ENCODE measurements around the gene USP2. TPM values are rescaled to one million over a fixed set of nuclear protein-coding genes. Genes with fewer than 3 reads are reported as not detected.

The USP2 gene
- total RNA-seq, 2 donors from 2014 or later = 2.3 to 10.8 TPM

DNA sequence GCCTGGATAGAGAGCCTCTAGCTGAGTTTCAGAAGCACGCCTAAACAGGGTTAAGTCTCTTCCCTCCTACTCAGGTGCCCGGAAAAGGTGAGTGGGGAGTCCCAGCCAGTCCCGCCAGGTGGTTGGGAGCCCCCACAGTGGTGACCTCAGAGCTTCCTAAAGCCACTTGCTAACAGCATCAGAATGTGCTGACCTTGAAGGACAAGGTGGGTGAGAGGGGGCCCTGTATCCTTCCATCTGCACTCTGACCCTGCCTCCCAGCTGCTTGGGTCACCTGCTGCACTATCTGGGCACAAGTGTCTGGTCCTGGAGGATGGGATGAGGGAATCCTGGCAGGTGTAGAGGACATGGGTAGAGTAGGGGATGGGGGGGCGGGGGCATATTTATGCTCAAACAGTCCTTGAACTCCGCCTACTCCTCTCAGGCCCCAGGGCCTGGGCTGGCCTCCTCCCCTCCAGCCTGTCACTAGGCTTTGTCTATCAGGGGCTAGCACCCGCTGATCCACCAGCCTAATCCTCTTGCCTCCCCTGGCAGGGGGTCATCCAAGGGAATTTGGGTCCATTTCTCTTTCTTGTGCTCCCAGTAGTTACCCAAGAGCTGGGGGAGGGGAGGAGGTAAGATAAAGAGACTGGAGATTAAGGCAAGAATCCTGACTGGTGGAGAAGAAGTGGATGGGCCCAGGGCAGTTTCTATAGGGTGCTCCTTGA is 3.4 kb downstream of the USP2 start:
- TF ChIP-seq, protein P1, sequence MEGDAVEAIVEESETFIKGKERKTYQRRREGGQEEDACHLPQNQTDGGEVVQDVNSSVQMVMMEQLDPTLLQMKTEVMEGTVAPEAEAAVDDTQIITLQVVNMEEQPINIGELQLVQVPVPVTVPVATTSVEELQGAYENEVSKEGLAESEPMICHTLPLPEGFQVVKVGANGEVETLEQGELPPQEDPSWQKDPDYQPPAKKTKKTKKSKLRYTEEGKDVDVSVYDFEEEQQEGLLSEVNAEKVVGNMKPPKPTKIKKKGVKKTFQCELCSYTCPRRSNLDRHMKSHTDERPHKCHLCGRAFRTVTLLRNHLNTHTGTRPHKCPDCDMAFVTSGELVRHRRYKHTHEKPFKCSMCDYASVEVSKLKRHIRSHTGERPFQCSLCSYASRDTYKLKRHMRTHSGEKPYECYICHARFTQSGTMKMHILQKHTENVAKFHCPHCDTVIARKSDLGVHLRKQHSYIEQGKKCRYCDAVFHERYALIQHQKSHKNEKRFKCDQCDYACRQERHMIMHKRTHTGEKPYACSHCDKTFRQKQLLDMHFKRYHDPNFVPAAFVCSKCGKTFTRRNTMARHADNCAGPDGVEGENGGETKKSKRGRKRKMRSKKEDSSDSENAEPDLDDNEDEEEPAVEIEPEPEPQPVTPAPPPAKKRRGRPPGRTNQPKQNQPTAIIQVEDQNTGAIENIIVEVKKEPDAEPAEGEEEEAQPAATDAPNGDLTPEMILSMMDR (IDR thresholded peaks at IDR 0.05) = no peak
- TF ChIP-seq POLR2A (IDR thresholded peaks at IDR 0.05) (no peak), POLR2AphosphoS5 (IDR thresholded peaks at IDR 0.05) (no peak)
- intact Hi-C loops (cut with DNase I) = loop anchor here (10.0 kb wide), 1 partner anchor 357 kb away; no protein-coding TSS in a partner anchor
- Histone ChIP-seq H3K27ac (no peak overlapping the region), H3K4me1 (replicated peaks) (peaks cover 14% of the 10 kb centered on the region), H3K36me3 (no peaks in the 10 kb centered on the region), H3K4me3 (no peak overlapping the region), H3K27me3 (replicated peaks; ENCODE audit: insufficient read depth) (no peaks in the 10 kb centered on the region), H3K9me3 (no peaks in the 10 kb centered on the region)
- DNase-seq (ENCODE audit: low spot score) = no peak
- 69% methylated on average over 6 of the region's 6 CpGs for WGBS

DNA sequence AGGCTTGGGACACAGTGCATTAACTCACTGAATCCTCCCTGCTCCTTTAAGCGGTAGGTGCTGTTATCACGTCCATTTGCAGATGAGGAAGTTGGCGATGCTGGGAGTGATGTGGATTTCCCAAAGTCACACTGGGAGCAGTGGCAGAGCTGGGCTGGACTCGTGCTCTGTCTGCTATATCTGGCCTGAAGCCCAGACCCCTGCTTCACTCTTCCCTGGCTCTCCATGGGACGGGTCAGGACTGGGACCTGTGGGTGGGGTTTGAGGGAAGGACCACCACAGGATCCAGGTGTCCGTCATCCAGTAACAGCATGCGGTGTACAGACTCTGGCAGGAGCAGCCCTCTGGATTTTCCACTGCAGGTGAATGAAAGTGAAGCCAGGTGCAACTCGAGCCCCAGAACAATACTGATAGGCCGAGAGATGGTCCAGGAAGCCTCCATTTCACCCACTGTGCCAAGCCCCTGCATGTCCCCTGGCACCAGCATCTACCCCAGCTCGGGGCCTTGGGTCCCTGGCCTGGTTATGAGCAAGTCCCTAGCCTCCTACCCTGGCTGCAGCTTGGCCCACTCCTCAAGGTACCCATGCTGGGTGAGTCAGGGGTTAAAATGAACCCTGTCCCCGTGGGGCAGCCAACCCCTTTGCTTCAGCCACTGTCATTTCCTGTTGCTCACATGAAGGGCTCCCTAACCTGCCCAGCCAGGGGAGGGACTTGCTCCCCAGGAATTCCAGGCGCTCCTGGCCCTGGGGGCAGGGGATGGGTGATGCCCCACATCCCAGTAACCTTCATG is 4.2 kb downstream of the USP2 start:
- no peak for DNase-seq (ENCODE audit: low spot score)
- Histone ChIP-seq H3K9me3 (no peaks in the 10 kb centered on the region), H3K4me1 (replicated peaks) (peaks cover 14% of the 10 kb centered on the region), H3K27ac (no peak overlapping the region), H3K4me3 (no peak overlapping the region), H3K27me3 (replicated peaks; ENCODE audit: insufficient read depth) (no peaks in the 10 kb centered on the region), H3K36me3 (no peaks in the 10 kb centered on the region)
- 43% methylated on average over 12 of the region's 12 CpGs for WGBS
- TF ChIP-seq POLR2AphosphoS5 (IDR thresholded peaks at IDR 0.05) (no peak), POLR2A (IDR thresholded peaks at IDR 0.05) (no peak)
- TF ChIP-seq, protein P1 (IDR thresholded peaks at IDR 0.05) = no peak
- intact Hi-C loops (cut with DNase I) = loop anchor here (10.0 kb wide), 1 partner anchor 357 kb away; no protein-coding TSS in a partner anchor

DNA sequence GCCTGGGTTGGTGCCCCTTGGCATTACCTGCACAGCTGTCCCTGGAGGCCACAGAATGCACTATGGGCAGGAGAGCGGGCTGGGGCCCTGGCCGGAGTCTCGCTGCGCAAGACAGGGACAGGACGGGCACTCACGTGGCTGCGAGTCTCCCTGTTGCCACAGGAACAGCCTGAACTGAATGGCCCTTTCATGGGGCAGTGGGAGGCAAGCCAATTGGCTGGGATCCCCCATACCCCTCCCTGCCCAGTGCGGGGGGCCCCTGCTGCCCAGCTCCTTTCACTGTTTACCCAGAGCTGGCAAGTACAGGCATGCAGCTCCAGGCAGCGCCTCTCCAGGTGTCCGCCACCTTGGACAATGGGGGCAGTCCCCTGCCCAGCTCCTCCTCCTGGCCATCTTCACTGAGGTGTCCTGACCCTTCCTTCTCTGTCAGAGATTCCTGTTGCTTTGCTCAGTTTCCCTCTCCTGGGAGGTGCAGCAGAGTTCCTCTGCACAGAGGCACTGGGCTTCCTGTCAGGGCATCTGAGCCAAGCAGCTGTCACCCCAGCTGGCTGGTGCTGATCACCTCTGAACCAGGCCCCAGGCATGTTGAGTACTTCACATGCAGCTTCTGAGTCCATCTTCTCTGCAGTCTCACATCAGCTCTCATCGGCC is 5.2 kb downstream of the USP2 start:
- DNase-seq (ENCODE audit: low spot score) = peak; percentile 87
- Histone ChIP-seq H3K27me3 (replicated peaks; ENCODE audit: insufficient read depth) (no peaks in the 10 kb centered on the region), H3K27ac (peak overlapping the region; percentile 77 to 80), H3K4me3 (no peak overlapping the region), H3K4me1 (replicated peaks) (peaks cover 12% of the 10 kb centered on the region), H3K9me3 (no peaks in the 10 kb centered on the region), H3K36me3 (no peaks in the 10 kb centered on the region)
- 46% methylated on average over 4 of the region's 11 CpGs for WGBS
- intact Hi-C loops (cut with DNase I) = loop anchor here (10.0 kb wide), 1 partner anchor 358 kb away; no protein-coding TSS in a partner anchor
- TF ChIP-seq, protein P1 (IDR thresholded peaks at IDR 0.05) = no peak
- TF ChIP-seq POLR2A (IDR thresholded peaks at IDR 0.05) (no peak), POLR2AphosphoS5 (IDR thresholded peaks at IDR 0.05) (peak; percentile 87)

DNA sequence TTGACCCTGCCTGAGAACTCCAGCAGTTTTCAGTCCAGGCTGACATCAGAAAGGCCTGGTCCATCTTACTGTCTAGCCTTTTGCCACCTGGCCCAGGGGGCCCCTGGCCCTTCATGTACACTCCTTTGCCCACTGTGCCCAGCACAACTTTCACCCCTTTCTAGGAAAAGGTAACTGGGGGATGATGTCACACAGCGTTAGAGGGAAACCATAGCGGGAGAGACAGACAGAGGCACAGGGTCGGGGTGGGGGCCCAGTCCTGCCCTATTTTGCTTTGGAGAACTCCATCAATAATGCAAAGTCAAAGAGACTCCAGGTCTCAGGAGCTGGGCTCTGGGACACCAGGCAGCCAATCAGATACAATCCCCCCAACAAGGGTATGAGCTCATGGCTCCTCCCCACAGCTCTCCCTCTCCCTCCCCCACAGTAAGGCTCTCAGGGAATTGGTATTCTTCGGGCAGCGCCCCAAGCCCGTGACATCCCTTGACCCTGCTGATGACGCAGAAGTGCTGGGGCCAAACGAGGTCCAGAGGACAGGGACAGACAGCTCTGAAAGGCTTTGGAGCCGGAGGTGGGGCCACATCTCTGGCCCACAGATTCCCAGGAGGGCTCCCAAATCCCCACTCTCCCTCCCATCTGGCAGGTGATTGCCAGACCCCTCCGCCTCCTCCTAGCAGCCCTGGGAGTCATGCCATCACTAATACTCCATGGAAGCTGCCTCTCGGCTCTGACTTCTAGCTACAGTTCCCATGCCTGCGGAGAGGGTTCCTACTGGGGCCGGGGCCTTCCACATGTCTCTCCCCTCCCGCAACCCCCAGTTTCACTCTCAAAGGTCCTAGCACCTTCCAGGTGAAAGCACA is 5.9 kb downstream of the USP2 start:
- no peaks in the 10 kb centered on the region for H3K9me3 ChIP-seq
- intact Hi-C loops (cut with DNase I) = loop anchor here (2.0 to 10.0 kb wide), 3 partner anchors 19 to 359 kb away; partner anchors contain the start of gene MCAM
- H3K27me3 ChIP-seq (replicated peaks; ENCODE audit: insufficient read depth) = no peaks in the 10 kb centered on the region
- TF ChIP-seq POLR2A (IDR thresholded peaks at IDR 0.05) = peak; percentile 8
- TF ChIP-seq POLR2AphosphoS5 (IDR thresholded peaks at IDR 0.05) = no peak
- H3K36me3 ChIP-seq = no peaks in the 10 kb centered on the region
- H3K27ac ChIP-seq = peak overlapping the region; percentile 77 to 80
- no peak for DNase-seq (ENCODE audit: low spot score)
- H3K4me1 ChIP-seq (replicated peaks) = peaks cover 12% of the 10 kb centered on the region
- H3K4me3 ChIP-seq = no peak overlapping the region
- WGBS = 33% methylated on average over 14 of the region's 14 CpGs
